GM18499 (cell line): ENCODE measurements around the gene ERN1.
"Not testable (repeated sequence)": the region's sequence is repeated elsewhere in the genome, so short reads cannot be mapped to it uniquely, and the experiment has no call there.

ENCODE experiments used
- ATAC-seq: cut with Tn5 transposase; IDR thresholded peaks from one replicate; pipeline ENCODE4 v1.9.1; 2021; ENCODE audit warnings: moderate number of reproducible peaks; ENCODE audit not compliant: insufficient read depth, unreplicated experiment

The ERN1 gene

GRCh38 chr17:64129765-64130558, at the start of gene ERN1:
ERN1 (minus strand) TSS chr17:64130144; CDS start chr17:64130029, 115 bp downstream.
- ATAC-seq = peak; percentile 33

GRCh38 chr17:64179024-64179423, 49.1 kb upstream of the ERN1 start:
- not testable (repeated sequence) for ATAC-seq

DNA sequence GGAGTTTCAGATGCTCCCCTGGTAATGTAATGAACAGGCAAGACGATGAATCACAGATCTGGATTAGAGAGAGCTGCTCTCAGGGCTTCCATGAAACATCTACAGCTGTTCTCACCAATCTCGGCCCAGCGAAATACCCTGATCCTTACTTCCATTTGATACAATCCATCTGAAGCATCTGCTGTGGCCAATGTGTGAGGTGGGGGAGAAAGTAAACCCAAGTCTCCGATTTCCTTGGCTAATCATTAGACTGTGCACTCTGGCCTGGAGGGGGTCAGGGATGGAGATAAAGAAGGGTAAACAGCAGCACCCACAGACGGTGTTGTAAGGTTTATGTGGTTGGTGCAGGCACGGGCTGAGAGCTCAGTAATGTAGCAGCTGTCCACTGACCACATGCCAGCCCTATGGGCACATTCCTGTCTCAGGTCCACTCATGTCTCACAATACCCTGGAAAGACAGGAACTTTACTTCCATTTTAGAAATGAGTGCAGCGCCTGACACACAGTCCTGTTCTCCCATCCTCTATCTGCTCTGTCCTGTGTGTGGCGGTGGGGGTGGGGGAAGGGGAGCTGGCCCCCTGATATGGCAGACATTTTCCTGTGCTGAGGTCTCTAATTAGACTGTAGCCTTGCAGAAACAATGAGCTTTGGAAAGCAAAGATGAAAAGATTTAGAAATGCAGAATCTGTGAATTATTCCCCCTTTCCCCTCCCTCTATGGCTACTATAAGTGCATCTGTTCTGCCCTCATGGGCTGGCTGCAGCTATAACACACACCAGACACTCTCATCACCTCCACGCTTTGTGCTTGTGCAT, 48.3 kb upstream of the ERN1 start:
- ATAC-seq = no peak

- no peak for ATAC-seq
Observed at GRCh38 chr17:64177311-64178010, 47.5 kb upstream of the ERN1 start.

- no peak for ATAC-seq
Observed at GRCh38 chr17:64176556-64176955, 46.6 kb upstream of the ERN1 start.

GRCh38 chr17:64174686-64175456, 44.9 kb upstream of the ERN1 start:
- ATAC-seq = no peak

DNA sequence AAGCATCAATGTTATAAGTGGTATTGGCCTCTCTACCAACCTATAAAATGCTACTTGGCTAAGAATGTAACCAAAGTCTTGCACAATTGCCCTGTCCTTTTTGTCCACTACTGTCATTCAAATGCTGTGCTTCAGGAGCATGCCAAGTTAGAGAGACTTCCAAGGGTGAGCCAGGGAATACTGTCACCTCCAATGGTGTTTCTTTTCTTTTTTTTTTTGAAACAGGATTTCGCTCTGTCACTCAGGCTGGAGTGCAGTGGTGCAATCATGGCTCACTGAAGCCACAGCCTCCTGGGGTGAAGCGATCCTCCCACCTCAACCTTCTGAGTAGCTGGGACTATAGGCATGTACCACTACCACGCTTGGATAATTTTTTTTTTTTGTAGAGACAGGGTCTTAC, 43.7 kb upstream of the ERN1 start:
- ATAC-seq = no peak

- ATAC-seq = no peak
Observed at GRCh38 chr17:64172510-64172909, 42.6 kb upstream of the ERN1 start.

GRCh38 chr17:64171041-64171440, 41.1 kb upstream of the ERN1 start:
- no peak for ATAC-seq

DNA sequence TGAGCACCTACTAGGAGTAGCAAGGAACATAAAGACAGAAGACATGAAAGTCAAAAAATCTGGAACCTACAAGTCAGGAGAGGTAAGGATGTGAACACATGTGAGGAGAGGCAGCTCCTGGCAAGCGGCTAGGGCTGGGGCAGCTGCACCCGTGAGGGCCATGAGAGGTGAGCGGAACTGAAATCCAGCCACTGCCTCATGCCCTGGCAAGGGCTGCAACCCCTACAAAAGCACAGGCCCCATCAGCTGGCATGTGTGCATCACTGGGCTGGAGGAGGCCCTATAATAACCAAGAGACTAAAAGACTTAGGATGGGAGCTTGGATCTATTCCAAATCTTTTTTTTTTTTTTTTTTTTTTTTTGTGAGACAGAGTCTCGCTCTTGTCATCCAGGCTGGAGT, 40.3 kb upstream of the ERN1 start:
- no peak for ATAC-seq

DNA sequence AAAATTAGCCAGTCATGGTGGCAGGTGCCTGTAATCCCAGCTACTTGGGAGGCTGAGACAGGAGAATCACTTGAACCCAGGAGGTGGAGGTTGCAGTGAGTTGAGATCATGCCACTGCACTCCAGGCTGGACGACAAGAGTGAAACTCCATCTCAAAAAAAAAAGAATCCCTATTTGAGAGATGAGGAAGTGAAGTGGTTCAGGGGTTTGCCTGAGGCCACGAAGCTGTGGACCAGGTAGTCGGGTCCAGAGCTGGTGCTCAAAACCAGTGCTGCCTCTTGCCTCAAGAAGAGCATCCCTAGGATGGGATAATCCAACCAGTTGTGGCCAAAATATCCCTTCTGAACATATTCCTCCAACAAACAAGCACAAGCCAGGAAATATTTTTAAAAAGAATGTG, 37.7 kb upstream of the ERN1 start:
- not testable (repeated sequence) for ATAC-seq

DNA sequence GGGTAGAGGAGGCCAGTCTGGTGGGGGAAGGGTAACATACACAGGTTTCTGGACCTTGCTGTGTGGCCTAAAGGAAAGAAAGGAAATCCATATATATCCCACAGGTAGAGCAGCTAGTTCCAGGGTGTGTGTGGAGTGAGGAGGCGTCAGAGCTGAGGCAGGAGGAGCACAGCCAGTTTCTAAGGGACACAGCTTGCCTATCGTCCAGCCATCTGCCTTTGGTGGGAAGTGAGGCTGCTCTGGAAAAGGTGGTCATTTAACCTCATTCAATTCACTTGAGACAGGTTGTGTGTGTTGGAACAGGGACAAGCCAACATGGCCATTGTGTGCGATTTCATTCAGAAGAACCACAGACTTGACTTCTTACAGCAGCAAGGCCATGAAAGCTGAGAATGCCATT, 36.9 kb upstream of the ERN1 start:
- ATAC-seq = no peak

DNA sequence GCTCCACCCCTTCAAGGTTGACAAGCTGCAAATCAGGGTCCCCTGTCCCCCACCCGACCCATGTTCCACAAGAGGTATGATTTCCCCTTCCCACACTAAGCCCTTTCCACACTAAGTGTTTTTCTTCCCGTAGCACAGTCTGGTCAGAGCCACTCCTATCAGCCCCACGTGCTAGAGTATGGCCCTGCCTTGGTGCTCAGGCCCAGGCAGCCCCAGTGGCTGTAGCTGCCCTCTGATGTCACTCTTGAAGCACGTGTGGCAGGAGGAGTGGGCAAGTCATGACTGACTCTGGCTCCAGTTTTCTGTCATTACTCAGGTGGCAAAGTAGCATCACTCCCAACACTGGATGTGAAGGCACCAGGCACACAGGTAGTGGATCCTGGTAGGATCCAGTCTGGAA, 35.4 kb upstream of the ERN1 start:
- ATAC-seq = no peak

- no peak for ATAC-seq
Observed at GRCh38 chr17:64164596-64165285, 34.8 kb upstream of the ERN1 start.

DNA sequence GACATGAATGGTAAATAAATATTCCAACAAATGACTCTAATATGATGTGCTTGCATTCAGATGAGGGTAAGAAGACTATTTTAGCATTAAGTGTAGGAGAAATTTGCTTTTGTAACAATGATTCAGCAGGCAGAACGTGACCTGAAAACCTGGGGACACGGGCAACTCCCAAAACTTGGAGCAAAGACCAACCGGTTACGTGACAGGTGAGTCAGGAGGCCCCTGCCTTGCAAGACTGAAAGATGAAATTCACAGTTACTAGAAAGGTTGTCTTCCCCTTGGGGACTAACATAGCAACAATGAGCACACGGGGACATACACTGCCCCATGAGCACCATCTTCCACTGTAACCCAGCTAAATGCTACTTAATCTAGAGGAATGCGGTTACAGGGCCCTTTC, 33.5 kb upstream of the ERN1 start:
- ATAC-seq = no peak

DNA sequence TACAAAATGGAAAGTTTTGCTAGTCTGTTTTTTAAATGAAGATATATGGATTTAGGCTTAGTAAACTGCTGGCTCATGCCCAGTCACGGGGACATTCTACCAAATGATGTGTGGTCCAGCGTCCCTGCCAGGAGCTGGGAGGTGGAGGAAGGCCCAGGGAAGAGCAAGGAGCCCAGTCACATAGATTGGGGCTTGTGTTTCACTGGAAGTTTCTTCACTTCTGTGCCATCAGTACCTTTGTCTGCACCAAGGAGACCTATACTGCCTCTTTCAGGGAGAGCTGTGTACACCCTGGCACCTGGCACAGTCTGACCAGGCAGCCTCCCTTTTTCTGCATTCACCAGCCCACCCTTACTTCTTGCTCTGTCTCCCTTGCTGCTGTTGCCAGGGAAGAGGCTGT, 32.6 kb upstream of the ERN1 start:
- no peak for ATAC-seq

DNA sequence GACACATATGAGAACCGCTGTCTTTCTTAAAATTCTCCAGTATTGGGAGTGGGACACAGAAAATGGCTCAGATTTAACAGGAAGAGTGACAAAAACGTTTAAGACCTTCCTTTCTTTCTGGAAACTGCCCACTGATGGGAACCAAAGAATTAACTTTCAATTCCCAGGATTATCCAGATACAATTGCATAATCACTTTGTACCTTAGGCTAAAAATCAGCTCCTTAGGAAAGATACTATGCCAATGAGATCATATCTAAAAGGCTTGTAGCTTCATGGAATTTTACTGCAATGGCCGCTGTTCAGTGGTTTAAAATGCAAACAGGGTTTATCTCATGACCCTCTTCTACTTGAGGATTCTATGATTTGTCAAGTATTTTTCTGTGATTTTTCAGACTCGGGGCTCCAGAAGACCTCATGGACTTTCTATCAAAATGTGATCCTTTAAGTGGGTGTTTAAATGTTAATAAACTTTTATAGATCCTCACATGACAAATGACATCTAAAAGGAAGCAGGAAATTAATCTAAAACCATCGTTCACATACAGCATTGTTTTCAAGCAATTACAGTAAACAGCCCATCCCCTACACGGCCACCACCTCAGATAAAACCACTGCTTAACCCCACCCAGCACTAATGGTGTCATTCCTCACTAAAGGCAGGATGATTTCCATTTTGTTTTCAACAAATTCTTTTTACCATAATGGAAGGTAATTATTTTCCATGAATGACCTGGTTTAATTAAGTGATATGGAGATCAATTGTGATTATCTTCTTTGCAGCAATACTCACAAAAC, 31.6 kb upstream of the ERN1 start:
- ATAC-seq = no peak

GRCh38 chr17:64160378-64160777, 30.4 kb upstream of the ERN1 start:
- no peak for ATAC-seq
